ENCODE results near the gene TNNC2. TPM values are rescaled to one million over a fixed set of nuclear protein-coding genes. Genes with fewer than 3 reads are reported as not detected.

The TNNC2 gene
- total and polyA plus RNA-seq, 10 donors: 0.54 to 3.4 (median 1.4) TPM; not detected in 5

- WGBS, 5 donors: 70 to 84% (median 73%) methylated on average over 8 of the region's 8 CpGs
- Histone ChIP-seq H3K9me3 (no peaks in the 10 kb centered on the region), H3K27ac (no peak overlapping the region), H3K36me3 (no peaks in the 10 kb centered on the region), H3K4me3 (no peak overlapping the region), H3K4me1 (peaks cover 0 to under 1% (median 0%) of the 10 kb centered on the region in 6 donors), H3K27me3 (replicated peaks in 1 of 7) (peaks cover 0 to 1% (median 0%) of the 10 kb centered on the region in 7 donors)
- intact Hi-C loops (cut with DNase I; ENCODE audit: low total_unique reads): loop anchor here (10.0 kb wide), 2 partner anchors 184 to 234 kb away; partner anchors contain the start of gene EPPIN
- TF ChIP-seq CTCF (IDR thresholded peaks at IDR 0.05 in 8 of 11, conservative IDR thresholded peaks at IDR 0.05 in 3 of 11): no peak
- TF ChIP-seq POLR2A (IDR thresholded peaks at IDR 0.05): no peak
- no peak for TF ChIP-seq POLR2AphosphoS5 (IDR thresholded peaks at IDR 0.05)
- DNase-seq: no peak
Measured at GRCh38 chr20:45779011-45779915, 47.8 kb downstream of the TNNC2 start.

GRCh38 chr20:45776931-45777330 is 50.2 kb downstream of the TNNC2 start:
- H3K27me3 ChIP-seq (replicated peaks in 1 of 7): peaks cover 0 to 5% (median 0%) of the 10 kb centered on the region in 7 donors
- no peaks in the 10 kb centered on the region for H3K36me3 ChIP-seq
- intact Hi-C loops (cut with DNase I; ENCODE audit: low total_unique reads): loop anchor here (10.0 kb wide), 2 partner anchors 182 to 232 kb away; partner anchors contain the start of gene EPPIN
- H3K9me3 ChIP-seq: no peaks in the 10 kb centered on the region
- H3K27ac ChIP-seq: no peak overlapping the region
- H3K4me3 ChIP-seq: no peak overlapping the region
- no peaks in the 10 kb centered on the region for H3K4me1 ChIP-seq
- DNase-seq: no peak
- TF ChIP-seq POLR2AphosphoS5 (IDR thresholded peaks at IDR 0.05) (no peak), POLR2A (IDR thresholded peaks at IDR 0.05) (no peak), CTCF (IDR thresholded peaks at IDR 0.05 in 8 of 11, conservative IDR thresholded peaks at IDR 0.05 in 3 of 11) (no peak)
- WGBS, 5 donors: 72 to 89% (median 76%) methylated on average over 3 to 7 of the region's 7 CpGs

GRCh38 chr20:45775411-45775810 is 51.7 kb downstream of the TNNC2 start:
- intact Hi-C loops (cut with DNase I; ENCODE audit: low total_unique reads): loop anchor here (10.0 kb wide), 2 partner anchors 181 to 231 kb away; partner anchors contain the start of gene EPPIN

More at GRCh38 chr20:45775411-45775810, 51.7 kb downstream of the TNNC2 start:
- no peak overlapping the region for H3K4me3 ChIP-seq
- H3K36me3 ChIP-seq: no peaks in the 10 kb centered on the region
- 82 to 92% (median 87%) methylated on average over 6 of the region's 6 CpGs for WGBS, 5 donors
- H3K4me1 ChIP-seq: peaks cover 0 to 8% (median 4%) of the 10 kb centered on the region in 6 donors
- no peak overlapping the region for H3K27ac ChIP-seq
- no peak for DNase-seq
- peaks cover 0 to 5% (median 0%) of the 10 kb centered on the region in 7 donors for H3K27me3 ChIP-seq (replicated peaks in 1 of 7)
- no peaks in the 10 kb centered on the region for H3K9me3 ChIP-seq
- TF ChIP-seq CTCF (IDR thresholded peaks at IDR 0.05 in 8 of 11, conservative IDR thresholded peaks at IDR 0.05 in 3 of 11) (no peak), POLR2AphosphoS5 (IDR thresholded peaks at IDR 0.05) (no peak), POLR2A (IDR thresholded peaks at IDR 0.05) (no peak)

Data from spleen (tissue), 11 donors.